ENCODE data around the gene PRUNE1.

PRUNE1 gene

DNA sequence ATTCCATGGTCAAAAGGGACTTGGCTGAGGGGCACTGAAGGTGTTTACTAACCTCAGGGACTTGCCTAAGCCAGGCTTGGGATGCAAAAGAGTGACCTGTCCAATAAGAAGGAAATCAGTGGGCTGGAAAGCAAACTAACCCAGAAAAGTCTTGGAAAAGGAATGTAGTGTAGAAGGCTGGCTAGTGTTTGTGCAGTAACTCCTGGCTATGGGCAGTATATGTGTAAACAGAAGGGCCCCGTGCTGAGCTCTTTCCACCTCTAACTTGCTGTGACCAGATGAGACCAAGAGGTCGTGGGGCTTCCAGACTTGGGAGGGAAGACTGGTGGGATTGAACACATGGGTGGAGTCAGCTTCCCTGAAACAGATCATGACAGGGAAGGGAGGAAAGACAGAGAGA, 5.6 kb upstream of the PRUNE1 start:
- Histone ChIP-seq H4K20me1 (ENCODE audit: insufficient read depth, low read length, poor library complexity, severe bottlenecking) (no peaks in the 10 kb centered on the region), H3K27me3 (ENCODE audit: insufficient read depth, low read length, poor library complexity, severe bottlenecking) (no peaks in the 10 kb centered on the region), H3K9ac (ENCODE audit: low read depth, low read length, poor library complexity, severe bottlenecking) (peak overlapping the region; percentile 15), H3K9me2 (replicated peaks; ENCODE audit: low read depth, low read length) (no peaks in the 10 kb centered on the region), H3K79me2 (ENCODE audit: insufficient read depth, low read length) (peaks cover 8% of the 10 kb centered on the region), H3K4me3 (ENCODE audit: low read length, poor library complexity, severe bottlenecking) (peak overlapping the region; percentile 41), H3K4me1 (ENCODE audit: insufficient read depth, low read length, poor library complexity, severe bottlenecking) (peaks cover 42% of the 10 kb centered on the region), H3F3A (ENCODE audit: low read depth) (peaks cover under 1% of the 10 kb centered on the region; the same call in 1 of the 2 replicates), H2AFZ (ENCODE audit: low read length) (no peak overlapping the region), H3K9me3 (ENCODE audit: insufficient read depth, low read depth, low read length) (no peaks in the 10 kb centered on the region), H3K4me2 (ENCODE audit: low read depth, low read length, poor library complexity, severe bottlenecking) (peak overlapping the region; percentile 68), H3K36me3 (ENCODE audit: insufficient read depth, low read length) (no peaks in the 10 kb centered on the region)
- TF ChIP-seq, protein P1, sequence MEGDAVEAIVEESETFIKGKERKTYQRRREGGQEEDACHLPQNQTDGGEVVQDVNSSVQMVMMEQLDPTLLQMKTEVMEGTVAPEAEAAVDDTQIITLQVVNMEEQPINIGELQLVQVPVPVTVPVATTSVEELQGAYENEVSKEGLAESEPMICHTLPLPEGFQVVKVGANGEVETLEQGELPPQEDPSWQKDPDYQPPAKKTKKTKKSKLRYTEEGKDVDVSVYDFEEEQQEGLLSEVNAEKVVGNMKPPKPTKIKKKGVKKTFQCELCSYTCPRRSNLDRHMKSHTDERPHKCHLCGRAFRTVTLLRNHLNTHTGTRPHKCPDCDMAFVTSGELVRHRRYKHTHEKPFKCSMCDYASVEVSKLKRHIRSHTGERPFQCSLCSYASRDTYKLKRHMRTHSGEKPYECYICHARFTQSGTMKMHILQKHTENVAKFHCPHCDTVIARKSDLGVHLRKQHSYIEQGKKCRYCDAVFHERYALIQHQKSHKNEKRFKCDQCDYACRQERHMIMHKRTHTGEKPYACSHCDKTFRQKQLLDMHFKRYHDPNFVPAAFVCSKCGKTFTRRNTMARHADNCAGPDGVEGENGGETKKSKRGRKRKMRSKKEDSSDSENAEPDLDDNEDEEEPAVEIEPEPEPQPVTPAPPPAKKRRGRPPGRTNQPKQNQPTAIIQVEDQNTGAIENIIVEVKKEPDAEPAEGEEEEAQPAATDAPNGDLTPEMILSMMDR (conservative IDR thresholded peaks at IDR 0.05; ENCODE audit: low read length), result no peak
- TF ChIP-seq EZH2phosphoT487 (IDR thresholded peaks at IDR 0.05; ENCODE audit: borderline replicate concordance), result no peak

DNA sequence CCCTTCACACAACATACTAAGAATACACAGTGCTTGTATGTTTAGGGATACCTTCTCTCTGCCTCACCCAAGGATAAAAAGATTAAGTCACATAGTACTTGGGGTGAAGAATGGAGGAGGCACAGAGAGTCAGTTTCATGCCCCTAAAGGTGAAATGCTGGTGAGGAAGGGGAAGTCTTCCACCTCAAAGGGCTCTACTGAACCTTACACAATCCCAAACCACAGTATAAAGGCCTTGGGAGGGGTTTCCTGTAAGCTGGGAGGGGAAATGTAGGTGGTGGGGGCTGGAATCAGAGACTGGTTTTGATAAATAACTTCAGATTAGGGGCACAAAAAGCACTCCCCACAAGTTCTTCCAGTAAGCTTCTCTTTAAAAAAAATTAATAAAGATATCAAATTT, 5.1 kb upstream of the PRUNE1 start:
- peak overlapping the region; percentile 68 for H3K4me2 ChIP-seq (ENCODE audit: low read depth, low read length, poor library complexity, severe bottlenecking)
- peak overlapping the region; percentile 15 for H3K9ac ChIP-seq (ENCODE audit: low read depth, low read length, poor library complexity, severe bottlenecking)
- peaks cover 47% of the 10 kb centered on the region for H3K4me1 ChIP-seq (ENCODE audit: insufficient read depth, low read length, poor library complexity, severe bottlenecking)

DNA sequence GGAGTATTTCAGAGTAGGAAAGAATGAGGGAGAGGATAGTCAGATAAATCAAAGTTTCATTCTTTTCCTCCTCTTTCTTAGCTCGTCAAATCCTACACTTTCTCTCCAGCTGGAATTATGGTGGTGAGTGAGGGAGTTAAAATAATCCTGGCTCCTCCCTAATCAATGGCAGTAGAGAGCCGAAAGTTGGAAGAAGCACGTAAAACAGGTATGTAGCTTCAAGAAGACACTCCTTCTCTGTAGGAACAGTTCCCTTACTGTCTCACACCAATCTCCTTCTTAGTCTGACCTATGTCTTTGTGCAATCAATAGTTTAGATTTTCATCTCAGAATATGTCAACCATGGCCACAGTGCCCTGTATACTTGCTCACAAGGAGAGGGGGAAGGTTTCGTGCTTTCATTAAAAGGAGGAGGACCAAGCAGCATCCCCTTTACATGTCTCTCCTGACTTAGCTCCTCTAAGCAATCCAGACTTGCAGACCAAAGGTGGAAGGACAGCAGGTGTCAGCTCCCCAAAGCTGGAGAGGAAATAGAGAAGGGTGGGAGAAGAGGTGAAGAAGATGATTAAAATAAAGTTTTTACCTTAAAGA, 2.4 kb upstream of the PRUNE1 start:
- Histone ChIP-seq H3F3A (ENCODE audit: low read depth) (peaks cover 4% of the 10 kb centered on the region; the same call in 1 of the 2 replicates), H3K9ac (ENCODE audit: low read depth, low read length, poor library complexity, severe bottlenecking) (peak overlapping the region; percentile 81), H3K9me3 (ENCODE audit: insufficient read depth, low read depth, low read length) (no peaks in the 10 kb centered on the region), H3K9me2 (replicated peaks; ENCODE audit: low read depth, low read length) (no peaks in the 10 kb centered on the region), H3K4me2 (ENCODE audit: low read depth, low read length, poor library complexity, severe bottlenecking) (peak overlapping the region; percentile 94), H2AFZ (ENCODE audit: low read length) (peak overlapping the region; percentile 91; the same call in 1 of the 2 replicates), H3K79me2 (ENCODE audit: insufficient read depth, low read length) (peaks cover 32% of the 10 kb centered on the region), H3K4me1 (ENCODE audit: insufficient read depth, low read length, poor library complexity, severe bottlenecking) (peaks cover 63% of the 10 kb centered on the region), H4K20me1 (ENCODE audit: insufficient read depth, low read length, poor library complexity, severe bottlenecking) (no peaks in the 10 kb centered on the region), H3K4me3 (ENCODE audit: low read length, poor library complexity, severe bottlenecking) (peak overlapping the region; percentile 76), H3K36me3 (ENCODE audit: insufficient read depth, low read length) (no peaks in the 10 kb centered on the region), H3K27me3 (ENCODE audit: insufficient read depth, low read length, poor library complexity, severe bottlenecking) (no peaks in the 10 kb centered on the region)
- TF ChIP-seq EZH2phosphoT487 (IDR thresholded peaks at IDR 0.05; ENCODE audit: borderline replicate concordance), result no peak
- TF ChIP-seq, protein P1 (conservative IDR thresholded peaks at IDR 0.05; ENCODE audit: low read length), result no peak

More for the DNA sequence above, 5.1 kb upstream of the PRUNE1 start:
- Histone ChIP-seq H3K9me3 (ENCODE audit: insufficient read depth, low read depth, low read length) (no peaks in the 10 kb centered on the region), H3K36me3 (ENCODE audit: insufficient read depth, low read length) (no peaks in the 10 kb centered on the region), H3K27me3 (ENCODE audit: insufficient read depth, low read length, poor library complexity, severe bottlenecking) (no peaks in the 10 kb centered on the region), H3F3A (ENCODE audit: low read depth) (peaks cover 2% of the 10 kb centered on the region; the same call in 1 of the 2 replicates), H3K9me2 (replicated peaks; ENCODE audit: low read depth, low read length) (no peaks in the 10 kb centered on the region), H3K79me2 (ENCODE audit: insufficient read depth, low read length) (peaks cover 8% of the 10 kb centered on the region), H2AFZ (ENCODE audit: low read length) (no peak overlapping the region), H3K4me3 (ENCODE audit: low read length, poor library complexity, severe bottlenecking) (peak overlapping the region; percentile 41), H4K20me1 (ENCODE audit: insufficient read depth, low read length, poor library complexity, severe bottlenecking) (no peaks in the 10 kb centered on the region)
- TF ChIP-seq, protein P1 (conservative IDR thresholded peaks at IDR 0.05; ENCODE audit: low read length), result no peak
- no peak for TF ChIP-seq EZH2phosphoT487 (IDR thresholded peaks at IDR 0.05; ENCODE audit: borderline replicate concordance)
